Adrenal gland (tissue), 12 donors: ENCODE measurements around the gene KCTD11. TPM values are rescaled to one million over a fixed set of nuclear protein-coding genes. Genes with fewer than 3 reads are reported as not detected.
"Not testable (repeated sequence)": the region's sequence is repeated elsewhere in the genome, so short reads cannot be mapped to it uniquely, and the experiment has no call there.

Source experiments
- DNase-seq, 7 donors: peaks; one replicate each; pipeline ENCODE4 v3.0.0-alpha.2; 2019 to 2020
- H3K27ac ChIP-seq, 5 donors: fragments of 200-600 bp; sonication (generic) in 4 of 5; 1 replicate in 3 of 5; 2 replicates in 2 of 5; pipeline versions ENCODE4 v1.5.1 to v1.8.0; 2016 to 2020; ENCODE audit warnings: mild to moderate bottlenecking in 1 of 5
- H3K27me3 ChIP-seq: fragments of 200-600 bp; 2 replicates; pipeline ENCODE4 v1.8.0; 2021
- H3K36me3 ChIP-seq, 2 donors: fragments of 200-600 bp; replicated peaks in 1 of 2; 1 replicate in 1 of 2; 2 replicates in 1 of 2; pipeline versions ENCODE4 v1.5.1 to v1.8.0; 2018 to 2022
- H3K4me1 ChIP-seq, 2 donors: fragments of 200-600 bp; replicated peaks in 1 of 2; 1 replicate in 1 of 2; 2 replicates in 1 of 2; pipeline versions ENCODE4 v1.5.1 to v1.8.0; 2018 to 2021
- H3K4me3 ChIP-seq, 4 donors: fragments of 200-600 bp; sonication (generic) in 3 of 4; one replicate each; pipeline ENCODE4 v1.5.1; 2016 to 2018
- H3K9me3 ChIP-seq, 3 donors: fragments of 200-600 bp; sonication (generic) in 1 of 3; replicated peaks in 1 of 3; 1 replicate in 2 of 3; 2 replicates in 1 of 3; pipeline versions ENCODE4 v1.5.1 to v1.8.0; 2016 to 2021
- POLR2A ChIP-seq, 2 donors: fragments of 450-650 bp; IDR thresholded peaks; one replicate each; pipeline ENCODE4 v1.6.1; 2017; ENCODE audit warnings: antibody characterized with exemption in 2 of 2, mild to moderate bottlenecking in 2 of 2, moderate library complexity in 1 of 2
- WGBS, 4 donors: extraction: QIAGEN DNeasy Blood & Tissue Kit in 2 of 4; methylation state at CpG; one replicate each; pipeline versions ENCODE4 v1.1.5 to v1.1.7; 2013 to 2017; 5-methylcytosine and 5-hydroxymethylcytosine counted together
- intact Hi-C, 2 donors: fragments of 100-400 bp; cut with DNase I; formaldehyde crosslinking; loops; one replicate each; pipeline versions ENCODE4 v1.14.1 to v1.15.0; 2022 to 2023
- polyA plus RNA-seq, 3 donors: library from polyadenylated mRNA; stranded (reverse); fragments of 200-250 nt in 2 of 3; fragments of 350-450 nt in 1 of 3; fragmentation: Illumina TruSeq in 1 of 3; extraction: RNeasy Lipid Tissue Mini Kit (QIAGEN cat#74804) in 1 of 3; gene quantifications; one replicate each; pipeline ENCODE4 v1.2.3, GENCODE V29; 2013 to 2014
- total RNA-seq, 9 donors: library from RNA; depleted of rRNA in 4 of 9; stranded (reverse); fragments of >200 nt in 4 of 9; fragments of 120-200 nt in 1 of 9; fragmentation: NEBNext Ultra II Directional in 1 of 9; extraction: Animal tissue kit (Norgen Biotek cat#: 25700) in 1 of 9; gene quantifications; one replicate each; pipeline versions ENCODE4 v1.1.0 to v1.2.4, GENCODE V29; 2013 to 2023
- TF ChIP-seq, protein P1 (sequence below), 6 experiments: fragments of 450-650 bp in 4 of 6; fragments of 200-600 bp in 2 of 6; sonication (generic) in 1 of 6; IDR thresholded peaks; 1 replicate in 5 of 6; 2 replicates in 1 of 6; pipeline versions ENCODE4 v1.5.1 to v1.8.0; 2016 to 2021; ENCODE audit warnings: antibody characterized with exemption in 6 of 6, mild to moderate bottlenecking in 2 of 6, moderate library complexity in 1 of 6
- donor health status: healthy with polysubstance abuse.
- donor health status: Bipolar disorder and iron deficiency.
- donor health status: DM: yes; HTN: yes; CAD: no.
- donor health status: DM: no; HTN: no; CAD: no.
- donor health status: DM: no; HTN: no; CAD: no.
- donor health status: DM: yes; HTN: yes; CAD: no.

The KCTD11 gene
- total and polyA plus RNA-seq, 12 donors, result 5.2 to 13.8 (median 10.3) TPM

GRCh38 chr17:7367918-7368598 lies 16.1 kb downstream of the KCTD11 start:
- no peaks in the 10 kb centered on the region for H3K9me3 ChIP-seq
- H3K4me3 ChIP-seq, result no peak overlapping the region
- H3K4me1 ChIP-seq, result no peaks in the 10 kb centered on the region
- TF ChIP-seq, protein P1, sequence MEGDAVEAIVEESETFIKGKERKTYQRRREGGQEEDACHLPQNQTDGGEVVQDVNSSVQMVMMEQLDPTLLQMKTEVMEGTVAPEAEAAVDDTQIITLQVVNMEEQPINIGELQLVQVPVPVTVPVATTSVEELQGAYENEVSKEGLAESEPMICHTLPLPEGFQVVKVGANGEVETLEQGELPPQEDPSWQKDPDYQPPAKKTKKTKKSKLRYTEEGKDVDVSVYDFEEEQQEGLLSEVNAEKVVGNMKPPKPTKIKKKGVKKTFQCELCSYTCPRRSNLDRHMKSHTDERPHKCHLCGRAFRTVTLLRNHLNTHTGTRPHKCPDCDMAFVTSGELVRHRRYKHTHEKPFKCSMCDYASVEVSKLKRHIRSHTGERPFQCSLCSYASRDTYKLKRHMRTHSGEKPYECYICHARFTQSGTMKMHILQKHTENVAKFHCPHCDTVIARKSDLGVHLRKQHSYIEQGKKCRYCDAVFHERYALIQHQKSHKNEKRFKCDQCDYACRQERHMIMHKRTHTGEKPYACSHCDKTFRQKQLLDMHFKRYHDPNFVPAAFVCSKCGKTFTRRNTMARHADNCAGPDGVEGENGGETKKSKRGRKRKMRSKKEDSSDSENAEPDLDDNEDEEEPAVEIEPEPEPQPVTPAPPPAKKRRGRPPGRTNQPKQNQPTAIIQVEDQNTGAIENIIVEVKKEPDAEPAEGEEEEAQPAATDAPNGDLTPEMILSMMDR (IDR thresholded peaks at IDR 0.05), result no peak
- no peak for TF ChIP-seq POLR2A (IDR thresholded peaks at IDR 0.05)
- H3K36me3 ChIP-seq, result no peaks in the 10 kb centered on the region
- no peak overlapping the region for H3K27ac ChIP-seq
- no peak for DNase-seq
- H3K27me3 ChIP-seq, result no peaks in the 10 kb centered on the region
- 63 to 74% (median 66%) methylated on average over 13 of the region's 13 CpGs for WGBS, 4 donors
- intact Hi-C loops, result no loop called here

GRCh38 chr17:7368599-7368994 lies 16.6 kb downstream of the KCTD11 start:
- H3K4me3 ChIP-seq, H3K36me3 ChIP-seq, H3K4me1 ChIP-seq, H3K27ac ChIP-seq, intact Hi-C loops, H3K27me3 ChIP-seq, H3K9me3 ChIP-seq, DNase-seq: not testable (repeated sequence)
- WGBS, 4 donors, result 72 to 83% (median 81%) methylated on average over 5 of the region's 5 CpGs

- TF ChIP-seq, protein P1 (IDR thresholded peaks at IDR 0.05), result no peak
- TF ChIP-seq POLR2A (IDR thresholded peaks at IDR 0.05), result no peak
- no peaks in the 10 kb centered on the region for H3K36me3 ChIP-seq
- no peak overlapping the region for H3K4me3 ChIP-seq
- WGBS, 4 donors, result 75 to 83% (median 79%) methylated on average over 5 of the region's 5 CpGs
- intact Hi-C loops, result no loop called here
- no peak for DNase-seq
- H3K27ac ChIP-seq, result no peak overlapping the region
- no peaks in the 10 kb centered on the region for H3K27me3 ChIP-seq
- no peaks in the 10 kb centered on the region for H3K9me3 ChIP-seq
- H3K4me1 ChIP-seq, result no peaks in the 10 kb centered on the region
Observed at GRCh38 chr17:7369825-7370224, 17.9 kb downstream of the KCTD11 start.

GRCh38 chr17:7370853-7371252 lies 18.9 kb downstream of the KCTD11 start:
- no peaks in the 10 kb centered on the region for H3K27me3 ChIP-seq
- no peak overlapping the region for H3K27ac ChIP-seq
- intact Hi-C loops, result no loop called here
- no peaks in the 10 kb centered on the region for H3K36me3 ChIP-seq
- no peaks in the 10 kb centered on the region for H3K9me3 ChIP-seq
- DNase-seq, result no peak
- TF ChIP-seq, protein P1 (IDR thresholded peaks at IDR 0.05), result no peak
- no peak for TF ChIP-seq POLR2A (IDR thresholded peaks at IDR 0.05)
- no peaks in the 10 kb centered on the region for H3K4me1 ChIP-seq
- 78 to 90% (median 82%) methylated on average over 4 of the region's 4 CpGs for WGBS, 4 donors
- no peak overlapping the region for H3K4me3 ChIP-seq

- Histone ChIP-seq H3K4me3 (no peak overlapping the region), H3K36me3 (no peaks in the 10 kb centered on the region), H3K4me1 (no peaks in the 10 kb centered on the region), H3K27me3 (no peaks in the 10 kb centered on the region), H3K27ac (no peak overlapping the region), H3K9me3 (no peaks in the 10 kb centered on the region)
- no peak for DNase-seq
- WGBS, 4 donors, result 78 to 89% (median 84%) methylated on average over 2 of the region's 2 CpGs
- TF ChIP-seq, protein P1 (IDR thresholded peaks at IDR 0.05), result no peak
- TF ChIP-seq POLR2A (IDR thresholded peaks at IDR 0.05), result no peak
- intact Hi-C loops, result no loop called here
Observed at GRCh38 chr17:7374353-7374752, 22.4 kb downstream of the KCTD11 start.
